Kidney tubule cell (primary cell): ENCODE measurements around the gene MS4A5.
A peak's percentile ranks its signal among the peaks of the same experiment; 100 is the strongest.

Experiments used
- DNase-seq: peaks from one replicate; pipeline ENCODE4 v3.0.0-alpha.2; 2018; ENCODE audit warnings: low spot score

Gene MS4A5

DNA sequence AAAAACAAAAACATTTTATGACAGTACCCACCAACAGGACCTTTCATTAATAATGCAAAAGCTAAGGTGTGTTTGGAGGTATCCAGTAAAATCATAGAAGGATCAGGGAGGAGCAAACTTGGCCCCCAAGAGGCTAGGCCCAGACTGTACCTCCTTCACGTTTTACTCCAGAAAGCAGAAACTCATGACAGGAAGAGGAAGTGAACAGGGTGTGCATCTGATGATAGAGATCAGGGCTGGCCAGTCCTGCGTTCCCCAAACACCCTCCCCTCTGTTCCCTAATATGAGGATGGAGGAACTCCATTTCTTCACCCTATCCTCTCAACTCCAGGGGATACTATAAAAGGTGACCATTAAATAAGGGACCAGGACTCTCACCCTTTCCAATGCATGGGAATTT is 53.0 kb downstream of the MS4A5 start:
- DNase-seq = no peak

DNA sequence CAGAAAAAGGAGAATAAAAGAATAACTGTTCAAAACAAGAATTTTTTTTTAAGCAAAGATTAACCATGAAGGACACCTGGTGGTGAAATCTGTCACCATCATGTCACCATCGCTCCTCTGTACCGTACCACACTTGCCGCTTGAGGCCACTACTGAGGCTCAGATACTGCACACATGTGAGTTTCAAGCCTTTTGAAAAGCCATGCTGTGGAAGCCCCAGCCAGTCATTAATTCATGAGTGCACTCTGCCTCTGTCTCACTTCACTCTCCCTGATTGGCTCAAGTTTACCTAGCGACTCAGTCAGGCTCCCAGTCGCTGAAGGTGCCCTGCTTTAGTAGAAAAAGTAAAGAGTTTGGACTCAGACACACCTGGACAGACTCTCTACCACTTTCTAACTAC is 56.6 kb downstream of the MS4A5 start:
- DNase-seq = peak; percentile 8

DNA sequence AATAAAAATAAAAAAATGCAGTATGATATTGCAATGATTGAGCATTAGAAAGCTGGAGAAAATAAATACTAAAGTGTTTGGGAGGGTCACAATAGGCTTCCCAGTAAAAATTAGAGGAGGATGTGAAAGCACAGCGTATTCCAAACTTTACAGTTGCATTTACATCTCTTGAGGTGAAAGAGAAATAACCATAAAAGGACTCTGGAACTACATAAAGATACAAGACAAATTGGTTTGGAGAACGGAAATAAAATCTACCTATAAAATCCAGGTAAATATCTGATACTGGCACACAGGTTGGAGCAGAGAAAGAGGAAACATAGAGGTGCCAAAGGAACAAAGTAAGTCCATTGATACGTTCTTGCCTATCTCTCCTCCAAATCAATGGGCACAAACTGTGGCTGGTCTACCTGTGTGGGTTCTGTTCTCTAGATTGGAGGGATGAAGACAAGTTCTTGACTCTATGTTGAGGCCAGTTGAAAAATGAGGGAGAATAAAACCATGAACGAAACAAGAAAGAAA is 63.2 kb downstream of the MS4A5 start, which contains the start of gene MS4A12:
TSS of gene MS4A12 (plus strand) at position 291 of the 522 bp plus-strand sequence. CDS start 4,541 bp downstream, outside the sequence.
- DNase-seq = no peak

DNA sequence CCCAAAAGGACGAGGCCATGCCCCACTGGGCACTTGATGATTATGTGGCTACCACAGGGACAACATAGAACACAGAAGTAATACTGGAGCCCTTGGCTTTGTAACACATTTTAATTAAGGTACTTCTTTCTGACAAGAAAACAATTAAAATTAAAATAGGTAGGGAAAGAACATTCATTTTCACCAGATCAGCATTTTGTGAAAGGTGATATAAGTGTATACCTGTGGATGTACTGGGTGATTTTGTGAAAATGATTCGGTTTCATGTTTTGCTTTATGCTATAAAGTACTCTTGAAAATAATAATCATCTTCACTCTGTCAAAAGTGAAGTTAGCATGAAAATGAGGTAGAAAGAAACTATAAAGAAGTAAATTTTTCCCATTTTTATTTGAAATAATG is 64.1 kb downstream of the MS4A5 start:
- no peak for DNase-seq
